ENCODE data around the gene NHLH1.

Gene NHLH1

DNA sequence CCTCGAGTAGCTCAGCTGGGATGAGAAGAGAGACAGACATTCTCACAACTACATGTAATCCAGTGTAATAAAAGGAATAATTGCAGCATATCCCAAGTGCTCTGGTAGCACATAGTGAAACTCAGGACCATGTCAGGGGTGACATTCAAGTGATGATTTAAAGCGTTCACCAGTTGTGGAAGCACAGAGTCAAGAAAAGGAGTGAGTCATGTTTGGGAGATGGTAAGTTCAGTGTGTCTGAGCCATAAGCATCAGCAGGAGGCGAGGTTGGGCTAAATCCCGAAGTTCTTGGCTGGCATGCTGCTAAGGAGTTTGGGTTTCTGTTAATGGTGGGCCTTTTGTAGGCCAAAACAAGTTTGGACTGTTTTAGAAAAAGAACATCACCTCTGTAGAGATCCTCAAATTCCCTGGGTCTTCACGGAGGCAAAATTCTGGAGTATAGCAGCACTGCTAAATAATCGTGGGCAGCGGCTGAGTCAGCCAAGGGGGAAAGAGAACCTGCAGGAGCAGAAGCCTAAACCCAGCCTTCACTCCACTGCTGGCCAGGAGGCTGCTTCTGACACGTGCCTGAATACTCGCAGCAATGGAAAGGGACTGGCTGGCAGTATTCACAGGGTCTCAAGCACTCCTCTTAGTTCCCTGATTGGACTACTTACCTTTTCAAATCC is 7.2 kb upstream of the NHLH1 start:
- no peak for DNase-seq (ENCODE audit: low spot score)

DNA sequence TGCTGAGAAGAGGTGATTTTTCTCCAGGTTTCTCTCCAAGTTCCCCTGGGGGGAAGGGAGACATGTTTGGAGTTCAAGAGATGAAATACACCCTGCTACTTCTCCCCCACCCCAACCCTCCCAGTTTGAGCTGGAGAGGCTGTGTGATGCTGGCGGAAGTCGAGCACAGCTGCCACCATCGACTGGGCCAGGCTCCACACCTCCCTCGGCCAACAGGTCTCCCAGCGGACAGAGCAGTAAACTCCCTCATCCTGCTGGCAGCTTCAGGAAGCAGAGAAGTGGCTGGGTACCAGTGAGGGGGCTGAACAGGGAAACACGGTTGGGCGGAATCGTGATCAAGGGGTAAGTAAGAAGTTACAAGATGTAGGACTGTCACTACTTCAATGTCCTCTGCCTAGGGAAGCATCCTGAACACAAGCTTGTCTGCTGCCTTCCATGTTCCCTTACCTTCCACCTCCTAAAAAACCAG is 6.6 kb upstream of the NHLH1 start:
- DNase-seq (ENCODE audit: low spot score): no peak

DNA sequence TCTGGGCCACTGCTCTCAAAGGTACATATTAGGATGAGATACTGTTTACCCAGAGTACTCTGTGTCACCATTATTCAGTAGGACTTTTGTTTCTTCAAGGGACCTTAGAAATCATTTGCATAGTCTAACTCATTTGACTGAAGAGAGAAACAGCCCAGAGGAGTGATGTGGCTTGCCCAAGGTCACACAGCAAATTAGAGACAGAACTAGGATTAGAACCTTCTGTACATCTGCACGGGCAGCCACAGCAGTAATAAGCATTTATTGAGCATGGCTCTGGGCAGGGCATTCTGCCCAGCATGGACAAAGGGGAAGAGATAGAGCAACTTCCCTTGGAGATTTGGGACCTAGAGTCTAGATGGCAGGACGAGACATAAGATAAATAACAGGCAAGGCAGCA is 5.7 kb upstream of the NHLH1 start:
- DNase-seq (ENCODE audit: low spot score): no peak

DNA sequence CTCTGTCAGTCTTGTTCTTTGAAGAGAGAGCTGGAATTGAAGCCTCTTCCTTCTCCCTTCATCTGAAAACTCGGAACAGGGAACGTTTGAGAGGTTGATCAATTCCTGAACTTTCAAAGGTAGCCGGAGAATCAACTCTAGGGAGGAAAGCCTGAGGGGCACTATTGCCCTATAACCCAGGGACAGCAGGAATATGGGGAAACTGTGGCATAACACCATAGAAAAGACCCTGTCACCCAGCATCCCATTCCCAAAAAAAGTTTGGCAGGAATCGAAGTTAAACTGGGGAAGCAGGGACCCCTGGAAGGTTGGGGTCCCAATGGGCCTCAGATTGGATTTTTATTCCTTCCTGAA is 5.1 kb upstream of the NHLH1 start:
- no peak for DNase-seq (ENCODE audit: low spot score)

DNA sequence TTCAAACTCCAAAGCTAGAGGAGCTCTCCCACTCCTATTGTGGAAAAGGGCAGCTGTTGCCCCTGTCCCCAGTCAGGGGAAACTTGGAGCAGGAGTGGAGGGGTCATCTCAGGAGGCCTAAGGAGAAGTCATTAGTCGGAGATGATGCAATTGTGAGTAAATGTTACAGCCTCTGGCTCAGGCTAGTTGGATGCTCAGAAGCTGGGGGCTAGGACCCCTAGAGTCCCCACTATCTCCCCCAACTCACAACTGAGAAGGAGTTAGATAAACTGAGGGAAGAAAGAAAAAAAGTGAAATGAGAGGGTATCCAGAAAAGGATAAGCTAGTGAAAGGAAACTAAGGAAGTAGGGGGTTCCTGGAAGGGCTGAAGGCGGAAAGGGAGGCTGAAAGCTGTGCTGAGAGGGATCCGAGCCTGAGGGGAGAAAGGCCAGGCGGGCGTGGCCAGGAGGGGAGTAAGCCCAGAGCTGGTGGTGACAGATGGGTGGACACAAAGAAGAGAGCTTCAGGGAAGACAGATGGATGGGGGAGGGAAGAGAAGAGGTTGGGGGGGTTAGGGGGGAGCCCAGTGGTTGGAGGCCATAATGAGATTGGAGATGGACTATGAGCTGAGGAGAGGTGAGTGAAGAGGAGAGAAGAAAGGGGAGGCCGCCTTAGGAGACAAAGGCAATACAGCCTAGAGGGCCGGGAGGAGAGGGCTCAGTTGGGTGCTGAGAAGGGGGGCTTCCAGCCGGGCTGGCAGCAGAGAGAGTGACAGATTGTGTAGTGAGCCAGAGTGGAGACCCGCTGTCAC is 4.5 kb upstream of the NHLH1 start:
- no peak for DNase-seq (ENCODE audit: low spot score)

DNA sequence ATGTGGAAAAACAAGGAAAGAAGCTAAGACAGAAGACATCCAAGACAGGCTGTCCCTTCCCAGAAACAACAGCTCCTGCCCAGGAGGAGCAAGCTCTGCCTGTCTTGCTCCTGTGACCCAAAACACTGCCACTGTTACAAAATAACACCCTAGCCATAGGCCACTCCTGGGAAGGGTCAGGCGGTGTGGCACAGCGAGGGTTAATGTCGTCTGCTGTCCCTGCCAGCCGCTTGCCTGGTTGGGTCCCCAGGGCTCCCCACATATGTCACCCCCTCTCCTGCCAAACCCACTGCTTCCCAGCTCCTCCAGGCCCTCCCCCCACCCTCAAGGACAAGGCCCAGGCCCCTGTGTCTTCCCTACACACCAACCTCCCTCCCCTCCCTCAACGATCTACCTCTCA is 3.9 kb upstream of the NHLH1 start:
- DNase-seq (ENCODE audit: low spot score): no peak

DNA sequence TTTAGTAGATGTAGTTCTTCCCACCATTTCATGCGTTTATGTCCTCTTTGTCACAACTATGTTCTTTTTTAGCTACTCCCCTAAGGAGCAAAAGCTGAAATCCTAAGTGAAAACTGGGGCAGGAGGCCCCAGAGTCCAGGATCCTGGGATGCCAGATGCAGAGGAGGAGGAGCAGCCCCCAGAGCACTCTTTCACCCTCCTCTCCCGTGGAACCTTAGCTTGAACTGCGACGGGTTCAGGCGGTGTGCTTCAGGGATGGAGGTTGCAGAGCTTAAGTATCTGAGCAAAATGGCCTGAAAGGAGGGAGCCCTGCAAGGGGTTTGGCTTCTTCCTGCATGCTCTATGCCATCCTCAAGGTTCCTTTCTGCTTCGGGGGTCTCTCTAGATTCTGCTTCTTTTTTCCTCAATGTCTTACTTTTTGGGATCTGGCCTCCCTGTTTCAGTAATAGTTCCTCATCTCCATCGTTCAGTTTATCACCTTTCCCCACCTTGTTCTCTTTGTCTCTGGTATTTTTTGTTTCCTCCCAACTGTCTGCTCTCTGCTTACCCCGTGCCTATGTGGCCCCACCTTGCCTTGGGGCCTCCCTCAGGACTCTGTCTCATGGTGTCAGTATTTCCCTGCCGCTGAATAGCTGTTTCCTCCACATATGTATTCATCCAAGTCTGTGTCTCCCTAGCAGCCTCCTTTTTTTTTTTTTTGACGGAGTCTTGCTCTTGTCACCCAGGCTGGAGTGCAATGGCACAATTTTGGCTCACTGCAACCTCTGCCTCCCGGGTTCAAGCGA is 2.7 kb upstream of the NHLH1 start:
- no peak for DNase-seq (ENCODE audit: low spot score)

DNA sequence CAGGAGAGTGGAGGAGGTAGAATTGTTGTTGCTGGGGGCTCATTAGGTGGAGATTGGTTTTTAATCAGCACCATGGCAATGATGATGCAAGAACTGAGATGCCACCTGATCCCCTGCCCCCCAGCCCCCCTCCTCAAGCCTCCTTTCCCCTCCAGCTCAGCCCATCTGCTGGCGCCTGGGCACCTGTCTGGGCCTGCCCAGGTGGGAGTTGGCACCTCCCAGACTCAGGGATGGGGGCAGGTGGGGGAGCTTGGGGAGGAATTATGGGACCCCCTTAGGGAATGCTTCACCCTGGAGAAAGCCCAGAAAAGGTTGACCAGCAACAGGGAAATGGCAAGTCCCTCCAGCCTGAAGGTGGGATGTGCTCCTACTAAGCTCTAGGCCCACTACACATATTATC is 1.5 kb upstream of the NHLH1 start:
- no peak for DNase-seq (ENCODE audit: low spot score)

DNA sequence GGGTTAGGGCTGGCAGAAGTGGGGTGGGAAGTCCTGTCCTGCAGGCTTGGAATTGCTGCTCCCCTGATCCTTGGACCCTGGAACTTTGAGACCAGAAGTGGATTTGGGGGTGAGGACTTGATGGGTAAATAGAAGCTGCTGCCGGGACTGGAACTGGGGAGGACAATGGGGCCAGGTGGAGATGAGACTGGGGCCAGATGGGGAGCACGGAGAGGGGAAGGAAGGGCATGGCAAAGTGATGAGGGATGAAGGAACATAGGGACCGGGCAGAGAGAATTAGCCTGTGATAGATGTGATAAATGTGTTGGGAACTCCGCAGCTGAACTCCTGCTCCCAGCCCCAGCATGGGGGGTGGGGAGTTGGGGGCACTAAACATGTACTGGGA is 637 bp downstream of the NHLH1 start:
- DNase-seq (ENCODE audit: low spot score): no peak

DNA sequence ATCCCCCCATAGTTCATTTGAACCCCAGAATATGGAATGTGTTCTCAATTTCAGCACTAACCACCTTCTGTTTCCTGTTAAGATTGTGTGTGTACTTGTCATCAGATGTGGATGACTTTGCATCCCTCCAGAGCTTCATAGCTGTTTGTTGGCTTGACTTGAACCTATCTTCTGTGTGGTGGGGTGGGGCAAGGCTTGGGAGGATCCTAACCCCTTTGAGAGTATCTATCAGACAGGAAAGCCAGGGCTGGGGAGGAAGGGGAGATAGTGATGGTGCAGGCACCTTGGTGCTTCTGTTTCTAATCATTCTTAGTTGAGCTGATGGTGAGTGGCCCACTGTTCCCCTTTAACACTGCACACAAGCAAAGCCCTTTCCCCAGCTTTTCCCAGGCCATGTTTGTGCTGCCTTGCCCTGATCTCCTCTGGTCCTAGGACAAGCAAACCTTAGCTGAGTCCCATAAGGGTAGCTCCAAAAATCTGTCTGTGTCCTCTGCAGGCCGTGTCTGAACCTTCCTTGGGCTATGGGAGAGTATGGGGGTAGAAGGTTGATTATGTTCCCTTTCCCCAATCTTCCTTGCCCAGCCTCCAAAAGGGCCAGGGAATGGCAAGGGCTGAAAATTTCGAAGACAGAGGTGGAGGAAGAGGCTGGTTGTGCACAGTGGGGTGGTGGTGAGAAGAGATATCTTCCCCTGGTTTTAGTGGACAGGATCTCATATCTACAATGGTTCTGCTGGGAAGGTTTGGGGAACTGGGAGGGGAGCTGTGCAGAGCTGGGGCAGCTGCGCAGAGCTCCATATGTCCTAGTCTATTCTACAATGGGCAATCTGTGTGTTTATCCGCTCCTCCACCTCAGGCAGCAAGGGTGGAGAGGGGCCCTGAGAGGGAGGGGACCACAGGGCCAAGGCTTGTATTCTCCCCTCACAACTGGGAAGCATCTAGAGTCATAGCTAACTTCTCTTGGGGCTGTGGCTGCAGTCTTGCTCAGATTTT is 1.4 kb downstream of the NHLH1 start:
- DNase-seq (ENCODE audit: low spot score): no peak

DNA sequence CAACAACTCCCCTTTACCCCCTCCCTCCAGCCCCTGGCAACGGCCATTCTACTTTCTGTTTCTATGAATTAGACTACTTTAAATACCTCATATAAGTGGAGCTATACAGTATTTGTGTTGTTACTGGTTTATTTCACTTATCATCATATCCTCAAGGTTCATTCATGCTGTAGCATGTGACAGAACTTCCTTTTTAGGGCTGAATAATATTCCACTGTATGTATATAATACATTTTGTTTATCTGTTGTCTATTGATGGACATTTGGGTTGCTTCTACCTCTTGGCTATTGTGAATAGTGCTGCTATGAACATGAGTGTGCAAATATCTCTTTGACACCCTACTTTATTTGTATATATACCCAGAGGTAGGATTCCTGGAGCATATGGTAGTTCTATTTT is 2.2 kb downstream of the NHLH1 start:
- no peak for DNase-seq (ENCODE audit: low spot score)

DNA sequence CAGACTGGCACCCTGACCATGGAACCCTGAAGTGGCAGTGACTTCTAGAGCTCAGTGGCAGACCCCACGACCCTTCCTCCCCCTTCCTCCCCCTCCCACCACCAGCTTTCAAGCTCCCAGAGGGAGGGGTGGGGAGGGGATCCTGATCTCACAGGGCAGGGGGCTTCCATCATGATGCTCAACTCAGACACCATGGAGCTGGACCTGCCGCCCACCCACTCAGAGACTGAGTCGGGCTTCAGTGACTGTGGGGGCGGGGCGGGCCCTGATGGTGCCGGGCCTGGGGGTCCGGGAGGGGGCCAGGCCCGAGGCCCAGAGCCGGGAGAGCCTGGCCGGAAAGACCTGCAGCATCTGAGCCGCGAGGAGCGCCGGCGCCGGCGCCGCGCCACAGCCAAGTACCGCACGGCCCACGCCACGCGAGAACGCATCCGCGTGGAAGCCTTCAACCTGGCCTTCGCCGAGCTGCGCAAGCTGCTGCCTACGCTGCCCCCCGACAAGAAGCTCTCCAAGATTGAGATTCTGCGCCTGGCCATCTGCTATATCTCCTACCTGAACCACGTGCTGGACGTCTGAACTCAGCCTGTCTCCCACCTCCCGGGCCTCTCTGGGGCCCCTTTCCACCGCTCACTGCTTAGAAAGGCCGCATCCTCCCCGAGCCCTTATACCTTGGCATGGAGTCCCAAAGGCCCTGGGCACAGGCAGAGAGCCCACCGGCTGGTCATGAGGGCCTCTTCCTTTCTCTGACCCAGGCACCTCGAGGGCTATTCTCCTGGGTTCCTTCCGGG is 3.9 kb downstream of the NHLH1 start:
- no peak for DNase-seq (ENCODE audit: low spot score)

DNA sequence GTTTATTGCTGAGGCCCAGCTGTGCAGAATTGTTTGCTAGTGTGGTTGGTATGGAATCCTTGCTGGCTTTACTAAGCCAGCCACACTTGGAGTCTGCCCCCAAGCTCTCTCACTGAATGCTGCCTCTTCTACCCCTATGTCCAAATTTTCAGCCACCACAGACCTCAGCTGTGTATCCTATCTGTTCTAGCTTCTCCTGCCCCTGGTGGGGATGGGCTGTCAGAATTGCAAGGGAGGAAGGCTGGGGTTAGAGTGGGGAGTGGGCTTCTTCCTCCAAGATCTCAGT is 4.4 kb downstream of the NHLH1 start:
- DNase-seq (ENCODE audit: low spot score): no peak

DNA sequence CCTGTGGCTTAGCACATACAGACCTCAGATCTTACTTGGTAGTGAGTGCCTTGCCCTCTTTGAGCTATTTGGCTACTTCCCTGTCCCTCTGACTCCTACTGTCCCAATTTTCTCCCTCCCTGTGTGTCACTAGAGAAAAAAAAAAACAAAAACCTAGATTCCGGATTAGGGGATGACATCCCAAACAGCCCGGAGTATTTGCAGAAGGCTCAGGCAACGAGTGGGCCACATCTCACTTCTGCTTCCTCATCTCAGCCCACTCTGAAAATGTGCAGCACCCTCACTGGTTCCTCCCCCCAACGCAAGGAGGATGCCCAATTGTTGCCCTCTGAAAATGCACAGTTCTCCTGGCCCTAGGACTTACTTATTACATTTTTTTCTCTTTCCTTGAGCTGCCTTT is 4.9 kb downstream of the NHLH1 start:
- DNase-seq (ENCODE audit: low spot score): no peak

DNA sequence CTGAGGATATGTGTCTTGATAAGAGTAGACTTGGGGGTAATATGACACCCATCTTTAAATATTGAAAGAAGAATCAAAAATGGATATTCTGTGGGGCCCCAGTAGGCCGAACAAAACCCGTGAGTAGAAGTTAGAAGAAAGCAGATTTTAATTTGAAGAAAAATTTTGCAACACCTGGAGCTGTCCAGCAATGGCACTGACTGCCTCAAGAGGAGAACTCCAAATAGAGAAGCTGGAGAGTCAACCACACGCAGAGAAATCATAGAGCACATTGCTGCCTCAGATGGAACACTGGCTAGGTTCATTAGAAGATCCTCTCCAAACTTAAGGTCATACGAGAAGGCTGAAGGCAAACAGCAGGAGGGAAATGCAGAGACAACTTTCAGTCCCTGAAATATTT is 6.8 kb downstream of the NHLH1 start:
- no peak for DNase-seq (ENCODE audit: low spot score)

DNA sequence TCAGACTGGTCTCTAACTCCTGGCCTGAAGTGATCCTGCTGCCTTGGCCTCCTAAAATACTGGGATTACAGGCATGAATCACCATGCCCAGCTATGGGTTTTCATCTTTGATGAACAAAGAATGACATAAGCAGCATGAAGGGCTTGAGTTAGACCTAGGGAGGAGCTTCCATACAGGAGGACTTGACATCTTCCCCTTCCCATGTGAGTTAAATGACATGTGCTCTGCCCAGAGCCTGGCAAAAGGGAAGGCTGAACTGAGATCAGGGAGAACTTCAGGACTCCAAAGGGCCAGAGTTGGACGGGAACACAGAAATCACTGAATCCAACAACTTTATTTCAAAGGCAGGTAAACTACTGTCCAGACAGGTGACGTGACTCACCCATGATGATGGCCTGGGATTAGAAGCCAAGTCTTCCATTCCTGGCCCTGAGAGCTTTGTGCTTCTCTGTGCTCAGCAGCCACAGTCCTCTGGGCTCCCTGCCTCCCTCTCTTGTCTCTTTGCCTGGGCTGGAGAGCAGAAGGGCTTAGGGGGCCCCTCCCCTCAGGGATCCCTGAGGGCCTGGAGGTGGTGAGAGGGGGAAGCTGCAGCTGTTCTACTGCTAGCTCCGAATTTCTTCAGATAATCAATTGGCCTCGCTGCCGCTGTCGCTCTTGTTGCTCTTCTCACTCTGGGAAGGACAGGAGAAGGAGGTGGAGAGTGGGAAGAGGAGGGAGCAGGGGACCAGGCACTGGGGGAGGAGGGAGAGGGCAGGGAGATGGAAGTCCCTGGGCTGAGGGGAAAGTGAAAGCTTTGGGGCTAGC is 7.6 kb downstream of the NHLH1 start:
- peak; percentile 7 for DNase-seq (ENCODE audit: low spot score)

DNA sequence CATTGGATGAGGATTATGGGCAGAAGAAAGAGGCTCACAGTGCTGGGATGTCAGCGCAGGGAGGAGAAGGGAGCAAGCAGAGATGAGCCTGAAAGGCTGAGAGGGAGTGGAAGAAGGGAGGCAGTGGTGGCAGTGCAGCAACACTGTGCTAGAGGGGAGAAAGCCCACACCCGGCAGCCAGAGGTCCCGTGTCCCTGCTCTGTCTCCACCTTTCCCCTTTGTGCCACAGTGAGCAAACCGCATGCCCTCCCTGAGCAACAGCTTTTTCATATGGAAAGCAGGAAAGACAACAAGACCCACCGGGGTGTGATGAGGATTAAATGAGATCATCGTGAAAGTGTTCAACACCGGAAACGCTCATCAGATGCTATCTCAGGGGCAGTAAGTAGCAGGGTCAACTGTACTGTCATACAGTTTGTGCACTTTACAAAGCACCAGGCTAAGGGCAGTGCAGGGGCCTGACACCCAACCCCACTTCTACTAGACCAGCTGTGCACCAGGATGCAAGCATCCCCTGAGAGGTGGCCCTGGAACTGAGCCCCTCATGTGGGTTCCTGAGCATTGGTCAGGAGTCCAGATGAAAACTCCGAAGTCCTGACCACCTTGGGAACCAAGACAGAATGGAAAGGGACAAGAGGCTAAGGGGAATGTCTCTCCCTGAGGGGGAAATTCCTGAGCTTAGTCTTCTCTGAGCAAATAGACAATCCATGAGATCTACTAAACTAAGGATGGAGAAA is 9.1 kb downstream of the NHLH1 start:
- DNase-seq (ENCODE audit: low spot score): peak; percentile 47

DNA sequence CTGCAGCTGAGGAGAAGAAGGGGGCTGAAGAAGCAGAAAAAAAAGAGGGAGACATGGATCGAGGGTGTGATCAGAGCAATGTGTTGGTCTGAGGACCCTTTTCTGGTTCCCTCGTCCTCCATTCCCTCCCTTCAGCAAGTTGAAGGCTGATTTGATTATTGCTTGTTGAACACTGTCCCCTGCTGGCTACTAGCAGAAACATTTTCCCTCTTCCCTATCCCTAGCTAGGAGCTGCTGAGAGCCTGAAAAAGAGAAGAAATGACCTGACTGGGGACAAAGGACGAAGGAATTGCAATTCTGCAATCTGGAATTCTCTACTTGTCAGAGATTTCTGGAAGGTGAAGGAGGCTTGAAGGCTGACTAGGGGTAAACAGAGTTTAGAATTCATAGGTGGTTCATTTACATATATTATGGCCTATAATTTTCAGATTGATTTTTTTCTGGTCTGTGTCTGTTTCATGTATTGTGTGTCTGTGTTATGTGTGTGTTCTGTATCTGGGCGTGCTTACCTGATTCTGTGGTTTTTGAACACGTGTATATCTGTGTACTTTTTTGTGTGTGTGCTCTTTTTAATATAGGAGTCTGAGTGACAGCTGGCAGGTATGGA is 9.8 kb downstream of the NHLH1 start:
- peak; percentile 66 for DNase-seq (ENCODE audit: low spot score)

DNA sequence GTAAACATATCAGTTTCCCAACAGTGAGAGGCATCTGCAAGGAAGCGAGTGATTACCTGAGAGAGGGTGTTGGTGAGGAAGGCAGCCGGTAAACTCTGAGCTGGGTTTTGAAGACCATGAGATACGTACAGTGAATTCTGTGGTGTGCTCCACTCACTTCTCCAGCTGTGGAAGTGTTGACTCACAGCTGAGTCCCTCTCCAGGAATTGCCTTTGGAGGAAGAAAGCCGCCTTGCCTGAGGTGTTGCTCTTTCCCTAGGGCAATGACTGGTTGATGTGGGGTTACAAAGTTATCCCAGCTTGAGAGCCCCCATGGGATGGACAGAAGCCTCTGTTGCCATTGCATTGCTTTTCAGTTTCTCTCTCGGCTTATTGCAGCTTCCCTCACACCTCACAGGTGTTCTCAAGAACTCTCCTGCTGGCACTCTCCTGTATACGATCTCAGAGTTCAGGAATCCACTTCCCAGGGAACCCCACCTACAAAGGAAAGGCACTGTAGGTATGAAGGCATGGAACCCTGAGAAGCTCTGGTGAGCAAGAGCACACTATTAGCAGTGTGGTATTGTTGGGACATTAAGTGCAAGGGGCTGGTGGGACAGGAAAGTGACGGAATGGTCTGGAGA is 10.8 kb downstream of the NHLH1 start:
- peak; percentile 55 for DNase-seq (ENCODE audit: low spot score)

All from kidney tubule cell (primary cell).